ENCODE measurements around the gene KRTCAP2.

Gene KRTCAP2

GRCh38 chr1:155206891-155207805 is 34.0 kb upstream of the KRTCAP2 start:
- Mint-ChIP-seq H3K27ac (peak overlapping the region; percentile 16), H3K4me3 (peak overlapping the region; percentile 40 to 55), H3K27me3 (no peaks in the 10 kb centered on the region), H3K9me3 (no peaks in the 10 kb centered on the region), H3K36me3 (peaks cover 6 to 9% of the 10 kb centered on the region in 2 donors), H3K4me1 (peaks cover 21 to 31% of the 10 kb centered on the region in 2 donors)
- DNase-seq = peak; percentile 80
- peak; percentile 53 to 59 for ATAC-seq (replicated peaks)

GRCh38 chr1:155205969-155206593 is 33.0 kb upstream of the KRTCAP2 start:
- no peak overlapping the region for H3K4me3 Mint-ChIP-seq
- no peaks in the 10 kb centered on the region for H3K27me3 Mint-ChIP-seq
- peaks cover 5 to 6% of the 10 kb centered on the region in 2 donors for H3K36me3 Mint-ChIP-seq
- peaks cover 21 to 31% of the 10 kb centered on the region in 2 donors for H3K4me1 Mint-ChIP-seq
- no peak overlapping the region for H3K27ac Mint-ChIP-seq
- no peaks in the 10 kb centered on the region for H3K9me3 Mint-ChIP-seq
- ATAC-seq (replicated peaks) = no peak
- no peak for DNase-seq

- H3K4me1 Mint-ChIP-seq = peaks cover 16 to 26% of the 10 kb centered on the region in 2 donors
- H3K27ac Mint-ChIP-seq = no peak overlapping the region
- H3K4me3 Mint-ChIP-seq = no peak overlapping the region
- H3K9me3 Mint-ChIP-seq = no peaks in the 10 kb centered on the region
- no peaks in the 10 kb centered on the region for H3K27me3 Mint-ChIP-seq
- ATAC-seq (replicated peaks) (no peak), DNase-seq (no peak)
- H3K36me3 Mint-ChIP-seq = peaks cover 0 to 6% of the 10 kb centered on the region in 2 donors
Measured at GRCh38 chr1:155205035-155205434, 31.9 kb upstream of the KRTCAP2 start.

DNA sequence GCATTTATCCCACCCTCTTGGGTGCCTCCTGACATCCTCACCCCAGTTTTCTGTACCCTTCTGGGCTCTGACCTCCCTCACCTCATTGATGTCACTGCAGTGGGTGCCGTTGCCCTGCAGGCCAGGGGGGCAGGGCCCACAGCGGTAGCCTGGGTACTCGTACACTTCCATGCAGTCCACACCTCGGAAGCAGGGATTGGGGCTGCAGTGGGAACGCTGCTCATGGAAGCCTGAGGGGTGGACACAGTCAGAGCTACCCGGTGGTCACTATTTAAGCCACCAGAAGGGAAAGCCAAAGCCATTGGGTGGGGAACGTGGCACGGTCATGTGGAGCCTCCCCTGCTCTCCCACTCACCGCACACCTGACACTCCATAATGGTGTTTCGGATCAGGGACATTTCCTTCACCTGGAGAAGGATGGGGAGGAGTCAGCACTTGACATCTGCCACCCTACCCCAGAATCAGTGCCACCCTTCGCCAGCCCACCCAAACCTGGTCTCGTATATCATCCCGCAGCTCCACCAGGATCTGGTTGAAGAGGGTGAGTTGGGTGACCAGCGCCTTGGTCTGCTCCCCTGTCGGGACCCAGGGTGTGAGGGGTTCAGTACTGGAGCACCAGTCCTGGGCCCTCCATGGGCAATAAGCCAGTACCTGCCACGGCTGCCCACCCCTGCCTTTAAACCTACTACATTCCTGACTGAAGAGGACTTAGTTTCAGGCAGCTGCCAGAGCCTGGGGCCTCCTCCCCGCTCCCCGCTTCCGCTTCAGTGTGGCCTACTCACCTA is 29.8 kb upstream of the KRTCAP2 start:
- DNase-seq (no peak), ATAC-seq (replicated peaks) (no peak)
- Mint-ChIP-seq H3K27me3 (no peaks in the 10 kb centered on the region), H3K27ac (no peak overlapping the region), H3K4me1 (peaks cover 10 to 13% of the 10 kb centered on the region in 2 donors), H3K4me3 (no peak overlapping the region), H3K36me3 (peaks cover 4% of the 10 kb centered on the region in 2 donors), H3K9me3 (no peaks in the 10 kb centered on the region)

DNA sequence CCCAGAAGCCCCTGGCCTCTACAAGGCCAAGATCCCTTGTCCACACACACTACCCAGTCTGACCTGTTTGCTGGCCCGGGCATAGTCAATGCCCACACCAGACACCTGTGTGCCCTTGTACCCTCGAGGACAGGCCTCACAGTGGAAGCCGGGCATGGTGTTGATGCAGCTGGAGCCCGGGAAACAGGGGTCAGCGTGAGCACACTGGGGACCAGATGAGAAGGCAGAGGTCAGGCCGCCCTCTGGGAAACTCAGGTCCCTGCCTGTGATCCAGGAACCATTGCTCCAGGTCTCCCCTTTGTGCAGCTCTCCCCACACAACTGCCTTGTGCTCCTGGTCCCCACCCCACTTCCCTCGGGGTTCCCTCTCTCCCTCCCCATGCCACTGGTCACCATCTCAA is 29.1 kb upstream of the KRTCAP2 start:
- peaks cover 4 to 7% of the 10 kb centered on the region in 2 donors for H3K36me3 Mint-ChIP-seq
- no peak overlapping the region for H3K27ac Mint-ChIP-seq
- H3K9me3 Mint-ChIP-seq = no peaks in the 10 kb centered on the region
- ATAC-seq (replicated peaks) (no peak), DNase-seq (no peak)
- H3K27me3 Mint-ChIP-seq = no peaks in the 10 kb centered on the region
- H3K4me1 Mint-ChIP-seq = peaks cover 5 to 6% of the 10 kb centered on the region in 2 donors
- no peak overlapping the region for H3K4me3 Mint-ChIP-seq

DNA sequence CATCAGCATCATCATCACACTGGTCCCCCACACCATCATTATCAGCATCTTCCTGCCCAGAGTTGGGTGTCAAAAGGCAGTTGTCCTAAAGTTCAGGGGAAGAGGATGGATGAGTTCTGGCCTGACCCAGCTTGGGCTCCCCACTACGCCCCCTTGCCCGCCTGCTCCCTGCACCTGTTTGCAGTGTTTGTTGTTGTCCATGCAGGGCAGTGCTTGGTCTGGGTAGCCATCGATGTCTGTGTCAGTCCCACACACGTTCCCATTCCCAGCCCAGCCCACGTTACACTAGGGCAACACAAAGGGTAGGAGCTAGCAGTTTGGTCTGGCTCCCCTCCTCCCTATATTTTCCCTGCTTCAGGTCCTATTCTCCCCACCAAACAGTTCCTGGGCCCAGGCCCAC is 27.8 kb upstream of the KRTCAP2 start:
- DNase-seq = no peak
- no peak for ATAC-seq (replicated peaks)
- Mint-ChIP-seq H3K36me3 (peaks cover 6 to 13% of the 10 kb centered on the region in 2 donors), H3K27me3 (no peaks in the 10 kb centered on the region), H3K4me1 (no peaks in the 10 kb centered on the region), H3K9me3 (no peaks in the 10 kb centered on the region), H3K4me3 (no peak overlapping the region), H3K27ac (no peak overlapping the region)

DNA sequence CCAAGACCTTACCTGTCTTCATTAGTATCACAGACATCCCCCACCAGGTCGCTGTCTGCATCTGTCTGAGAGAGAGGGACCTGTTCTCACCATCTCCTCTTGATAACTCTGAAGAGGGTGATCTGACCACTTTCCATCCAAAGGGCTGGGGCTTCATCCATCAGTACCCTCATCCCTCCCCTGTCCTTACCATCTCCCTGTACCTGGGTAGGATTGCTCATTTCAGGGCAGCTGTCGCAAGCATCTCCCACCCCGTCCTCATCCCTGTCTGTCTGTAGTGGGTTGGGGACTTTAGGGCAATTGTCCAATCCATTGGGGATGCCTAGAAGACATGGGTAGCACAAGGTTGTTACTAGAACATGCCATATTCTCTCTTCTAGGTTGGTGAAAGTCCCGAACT is 26.7 kb upstream of the KRTCAP2 start:
- no peaks in the 10 kb centered on the region for H3K27me3 Mint-ChIP-seq
- H3K9me3 Mint-ChIP-seq = no peaks in the 10 kb centered on the region
- H3K4me1 Mint-ChIP-seq = peaks cover 4 to 8% of the 10 kb centered on the region in 2 donors
- peaks cover 6 to 13% of the 10 kb centered on the region in 2 donors for H3K36me3 Mint-ChIP-seq
- no peak for DNase-seq
- no peak overlapping the region for H3K27ac Mint-ChIP-seq
- H3K4me3 Mint-ChIP-seq = no peak overlapping the region
- ATAC-seq (replicated peaks) = no peak

DNA sequence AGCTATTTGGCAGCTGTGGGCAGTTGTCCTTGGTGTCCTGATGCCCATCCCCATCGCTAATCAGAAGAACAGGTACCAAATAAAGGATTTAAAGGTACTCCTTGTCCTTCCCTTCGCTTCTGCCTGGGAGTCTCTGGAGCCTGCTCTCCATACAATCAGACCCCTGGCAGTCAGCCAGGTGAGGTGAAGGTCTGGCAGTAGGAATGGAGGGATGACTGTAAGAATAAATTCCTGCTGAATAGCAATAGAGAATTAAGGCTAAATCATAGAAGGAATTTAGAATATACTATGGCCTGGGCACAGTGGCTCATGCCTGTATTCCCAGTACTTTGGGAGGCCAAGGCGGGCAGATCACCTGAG is 25.4 kb upstream of the KRTCAP2 start:
- no peak for DNase-seq
- no peak for ATAC-seq (replicated peaks)
- H3K27me3 Mint-ChIP-seq = peaks cover 0 to 2% of the 10 kb centered on the region in 2 donors
- H3K4me1 Mint-ChIP-seq = peaks cover 14 to 21% of the 10 kb centered on the region in 2 donors
- H3K27ac Mint-ChIP-seq = no peak overlapping the region
- no peak overlapping the region for H3K4me3 Mint-ChIP-seq
- no peaks in the 10 kb centered on the region for H3K9me3 Mint-ChIP-seq
- peaks cover 6 to 13% of the 10 kb centered on the region in 2 donors for H3K36me3 Mint-ChIP-seq

GRCh38 chr1:155197901-155198546 is 24.9 kb upstream of the KRTCAP2 start:
- H3K9me3 Mint-ChIP-seq = no peaks in the 10 kb centered on the region
- no peak for DNase-seq
- peaks cover 17 to 26% of the 10 kb centered on the region in 2 donors for H3K4me1 Mint-ChIP-seq
- no peak overlapping the region for H3K27ac Mint-ChIP-seq
- peaks cover 0 to 5% of the 10 kb centered on the region in 2 donors for H3K27me3 Mint-ChIP-seq
- peaks cover 6 to 13% of the 10 kb centered on the region in 2 donors for H3K36me3 Mint-ChIP-seq
- H3K4me3 Mint-ChIP-seq = no peak overlapping the region
- no peak for ATAC-seq (replicated peaks)

DNA sequence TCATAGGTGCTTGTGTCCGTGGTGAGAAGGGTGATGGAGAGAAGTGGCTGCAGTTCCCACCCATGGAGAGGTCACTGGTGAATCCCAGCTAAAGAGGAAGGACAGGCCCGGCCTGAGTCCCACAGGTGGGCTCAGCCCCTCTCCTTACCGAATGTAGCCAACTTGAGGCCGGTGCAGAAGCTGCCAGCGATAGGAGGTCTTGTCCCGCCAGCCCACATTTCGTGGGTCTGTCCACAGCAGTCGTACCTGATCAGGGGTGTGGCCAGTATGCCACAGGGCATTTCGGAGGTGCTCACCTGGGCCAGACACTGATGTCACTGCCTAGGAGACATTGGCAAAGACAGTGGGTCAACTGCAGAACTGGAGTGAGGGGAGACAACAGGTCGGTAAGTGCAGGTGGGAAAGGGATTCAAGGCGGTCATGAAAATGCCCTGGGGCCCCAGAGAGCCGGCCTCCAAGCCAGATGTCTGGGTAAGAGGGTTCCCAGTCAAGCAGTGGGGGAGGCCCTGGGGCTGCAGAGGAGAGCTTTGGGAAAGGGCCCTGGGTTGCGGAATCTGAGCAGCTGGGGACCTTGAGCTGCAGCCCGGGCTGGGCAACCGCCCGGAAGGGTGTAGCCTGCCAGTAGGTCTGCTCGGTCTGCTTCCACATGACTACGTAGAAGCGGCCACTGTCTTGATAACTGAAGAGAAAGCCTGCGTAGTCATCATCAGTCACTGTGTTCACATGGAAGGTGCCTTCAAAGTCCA is 24.0 kb upstream of the KRTCAP2 start:
- Mint-ChIP-seq H3K27ac (no peak overlapping the region), H3K4me1 (peaks cover 22 to 27% of the 10 kb centered on the region in 2 donors), H3K4me3 (no peak overlapping the region), H3K27me3 (peaks cover 0 to 5% of the 10 kb centered on the region in 2 donors), H3K9me3 (no peaks in the 10 kb centered on the region), H3K36me3 (peaks cover 2 to 13% of the 10 kb centered on the region in 2 donors)
- no peak for DNase-seq
- ATAC-seq (replicated peaks) = no peak

- DNase-seq (no peak), ATAC-seq (replicated peaks) (no peak)
- Mint-ChIP-seq H3K27me3 (peaks cover 0 to 5% of the 10 kb centered on the region in 2 donors), H3K9me3 (no peaks in the 10 kb centered on the region), H3K4me3 (no peak overlapping the region), H3K4me1 (peaks cover 22 to 27% of the 10 kb centered on the region in 2 donors), H3K36me3 (peaks cover 2 to 13% of the 10 kb centered on the region in 2 donors), H3K27ac (no peak overlapping the region)
Measured at GRCh38 chr1:155196103-155196892, 23.2 kb upstream of the KRTCAP2 start.

GRCh38 chr1:155195201-155196102 is 22.3 kb upstream of the KRTCAP2 start:
- no peak for DNase-seq
- peak in 1 of 2 donors; percentile 0 for ATAC-seq (replicated peaks)
- peaks cover 22 to 27% of the 10 kb centered on the region in 2 donors for H3K4me1 Mint-ChIP-seq
- H3K36me3 Mint-ChIP-seq = peaks cover 2 to 13% of the 10 kb centered on the region in 2 donors
- H3K27ac Mint-ChIP-seq = peak overlapping the region; percentile 73
- peaks cover 0 to 5% of the 10 kb centered on the region in 2 donors for H3K27me3 Mint-ChIP-seq
- peak overlapping the region; percentile 79 for H3K4me3 Mint-ChIP-seq
- H3K9me3 Mint-ChIP-seq = no peaks in the 10 kb centered on the region
